Measurements from ENCODE around the gene MAPKBP1. TPM values are rescaled to one million over a fixed set of nuclear protein-coding genes. Genes with fewer than 3 reads are reported as not detected.

Gene MAPKBP1
- total RNA-seq, 1 experiment from 2014 or later: 13.7 TPM

DNA sequence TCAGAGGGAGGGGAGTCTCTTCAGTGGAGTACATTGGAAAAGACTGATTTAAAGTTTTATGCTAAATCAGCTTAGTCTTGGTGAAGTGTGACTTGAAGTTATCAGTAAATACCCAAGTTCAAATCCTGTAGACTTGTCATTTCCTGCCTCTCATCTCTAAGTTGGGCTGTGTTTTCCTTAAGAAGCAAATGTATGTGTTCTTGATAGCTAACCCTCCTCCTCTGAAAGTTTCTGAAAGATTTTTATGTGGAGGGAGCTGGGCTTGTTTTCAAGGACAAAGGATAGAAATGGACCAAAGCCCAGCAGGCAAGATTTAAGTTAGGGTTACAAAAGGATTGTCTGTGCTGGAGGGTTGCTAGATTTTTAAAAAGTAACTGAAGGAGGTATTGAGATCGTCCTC lies 4.2 kb downstream of the MAPKBP1 start:
- Histone ChIP-seq H3K4ac (ENCODE audit: low read depth, low read length) (no peak overlapping the region), H3K27me3 (ENCODE audit: insufficient read depth, low read length) (no peaks in the 10 kb centered on the region), H2BK5ac (ENCODE audit: insufficient read length, low read length) (no peak overlapping the region), H2AK5ac (ENCODE audit: insufficient read length, low read length) (no peak overlapping the region), H4K5ac (ENCODE audit: insufficient read length, low read depth, low read length) (no peak overlapping the region), H3K56ac (ENCODE audit: insufficient read length, low read depth, low read length) (no peak overlapping the region), H2AFZ (ENCODE audit: low read length) (no peak overlapping the region), H4K20me1 (ENCODE audit: control insufficient read depth, insufficient read depth, insufficient read length) (no peaks in the 10 kb centered on the region), H2BK12ac (ENCODE audit: insufficient read length, low read depth, low read length) (no peak overlapping the region), H2BK120ac (ENCODE audit: low read depth, low read length, poor library complexity, severe bottlenecking) (no peak overlapping the region), H2BK20ac (ENCODE audit: low read depth, low read length, poor library complexity, severe bottlenecking) (no peak overlapping the region), H3K4me2 (ENCODE audit: insufficient read depth, insufficient read length, low read length) (no peak overlapping the region), H2BK15ac (ENCODE audit: low read depth, low read length) (no peak overlapping the region), H3K27ac (ENCODE audit: insufficient read length, low read depth, low read length) (no peak overlapping the region), H3K79me2 (ENCODE audit: insufficient read depth, low read length) (no peaks in the 10 kb centered on the region), H3K18ac (ENCODE audit: insufficient read length, low read depth, low read length) (no peak overlapping the region), H3K4me1 (ENCODE audit: insufficient read depth, low read length) (peaks cover 11% of the 10 kb centered on the region), H3K9ac (ENCODE audit: extremely low read depth, insufficient read length, low read length) (no peak overlapping the region), H3K23ac (ENCODE audit: insufficient read length, low read depth, low read length) (no peak overlapping the region), H4K91ac (ENCODE audit: insufficient read length, low read depth, low read length) (no peak overlapping the region), H3K9me3 (ENCODE audit: control insufficient read depth, low read depth, low read length) (no peaks in the 10 kb centered on the region), H3K23me2 (ENCODE audit: insufficient read length, low read depth, low read length, poor library complexity, severe bottlenecking) (peaks cover 15% of the 10 kb centered on the region), H3T11ph (ENCODE audit: low read length) (no peak overlapping the region), H3K14ac (ENCODE audit: insufficient read depth, low read length) (no peak overlapping the region), H3K79me1 (ENCODE audit: insufficient read depth, low read depth, low read length, poor library complexity, severe bottlenecking) (no peaks in the 10 kb centered on the region), H4K8ac (replicated peaks; ENCODE audit: insufficient read length, low read depth, low read length) (no peak overlapping the region)
- DNase-seq: no peak
- Mint-ChIP-seq H3K4me3 (no peak overlapping the region), H3K27me3 (ENCODE audit: low read depth) (no peaks in the 10 kb centered on the region; the same call in none of the 2 replicates), H3K4me1 (peaks cover 64 to 70% of the 10 kb centered on the region in 2 experiments), H3K9me3 (no peaks in the 10 kb centered on the region), H3K36me3 (ENCODE audit: insufficient read depth in 1 of 3, low read depth in 3 of 3) (no peaks in the 10 kb centered on the region), H3K27ac (peak overlapping the region in 1 of 3 experiments; percentile 60; a peak in 3 of 7 replicates)
- WGBS (ENCODE audit: extremely low coverage, insufficient read length, low lambda C conversion rate): no CpG with 5 or more reads among the region's 1 CpG
- TF ChIP-seq CTCF (conservative IDR thresholded peaks at IDR 0.05): no peak
